Activated naive CD4-positive, alpha-beta T cell treated with Interleukin-2 at 50 U/mL for 16 hours (primary cell): ENCODE data around the gene TMEM37.

Experiments used
- DNase-seq: peaks from one replicate; pipeline ENCODE4 v3.0.0-alpha.2; 2020

Gene TMEM37

DNA sequence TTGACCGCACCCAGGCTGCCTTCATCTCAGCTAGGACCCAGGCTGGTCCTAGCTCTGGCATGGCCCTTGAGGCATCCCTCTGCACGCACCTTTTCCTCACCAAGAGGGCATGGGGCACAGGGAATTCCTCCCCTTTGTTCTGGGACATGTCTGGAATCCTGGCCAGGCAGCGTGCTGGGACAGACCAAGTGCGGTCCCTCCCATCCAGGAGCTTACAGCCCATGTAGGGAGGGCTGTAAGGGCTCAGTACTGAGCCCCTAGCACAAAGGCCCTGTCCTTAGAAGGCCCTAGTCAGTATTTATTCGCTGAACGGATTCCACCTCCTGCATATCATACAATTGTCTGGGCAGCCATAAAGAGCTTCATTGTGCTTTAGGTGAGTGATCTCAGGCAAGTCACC is 3.0 kb downstream of the TMEM37 start:
- DNase-seq = no peak

DNA sequence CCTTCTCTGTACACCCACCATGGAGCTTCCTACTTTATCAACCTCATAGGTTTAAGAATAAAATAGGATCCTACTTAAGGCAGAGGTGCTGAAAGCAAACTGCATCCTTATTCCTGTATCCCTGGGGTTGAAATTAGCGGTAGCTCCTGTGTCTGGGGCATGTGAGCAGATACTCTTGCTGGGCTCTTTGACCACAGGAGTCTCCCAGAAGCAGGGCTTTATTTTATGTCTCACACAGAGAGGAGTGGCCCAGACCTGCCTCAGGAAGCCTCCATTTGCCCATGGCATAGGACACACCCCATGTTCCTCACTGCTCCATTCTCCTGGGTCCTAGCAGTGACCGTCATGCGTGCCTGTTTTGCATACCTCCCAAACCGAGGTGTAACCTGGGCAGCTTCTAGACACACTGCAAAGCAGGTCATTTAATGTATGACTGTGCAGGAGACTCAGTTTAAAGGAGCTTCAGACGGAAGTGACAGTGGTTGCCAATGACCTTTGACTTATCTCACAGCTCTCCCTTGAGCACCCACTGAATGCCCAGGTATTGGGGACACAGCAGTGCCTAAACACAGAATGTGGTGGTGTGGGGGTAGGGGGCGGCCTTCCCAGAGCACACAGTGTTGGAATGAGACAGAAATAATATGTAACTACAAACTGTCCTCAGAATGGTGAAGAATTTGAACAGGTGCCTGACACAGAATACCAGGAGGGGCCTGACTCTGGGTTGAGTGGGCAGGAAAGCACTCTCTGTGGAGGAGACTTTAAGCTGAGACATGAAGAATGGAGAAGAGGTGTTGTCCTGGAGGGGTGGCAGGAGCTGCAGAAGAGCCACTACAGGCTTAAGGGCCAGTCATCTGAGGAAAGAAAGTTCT is 3.7 kb downstream of the TMEM37 start:
- no peak for DNase-seq

DNA sequence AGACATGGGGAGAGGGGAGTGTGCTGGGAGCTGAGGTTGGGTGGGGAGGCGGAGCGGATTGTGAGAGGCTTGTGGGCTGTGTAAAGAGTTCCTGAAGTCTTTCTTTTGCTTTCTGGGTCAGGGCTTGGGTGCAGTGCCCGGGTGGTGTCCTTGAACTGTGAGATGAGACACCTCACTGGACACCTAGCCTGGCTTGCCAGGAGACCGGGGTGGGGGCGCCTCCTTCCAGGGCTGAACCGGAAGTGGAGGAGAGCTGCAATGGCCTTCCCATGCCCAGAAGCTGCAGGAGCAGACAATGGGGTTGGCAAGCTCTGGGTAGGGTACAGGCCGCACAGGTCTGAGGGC is 4.3 kb downstream of the TMEM37 start:
- DNase-seq = no peak

DNA sequence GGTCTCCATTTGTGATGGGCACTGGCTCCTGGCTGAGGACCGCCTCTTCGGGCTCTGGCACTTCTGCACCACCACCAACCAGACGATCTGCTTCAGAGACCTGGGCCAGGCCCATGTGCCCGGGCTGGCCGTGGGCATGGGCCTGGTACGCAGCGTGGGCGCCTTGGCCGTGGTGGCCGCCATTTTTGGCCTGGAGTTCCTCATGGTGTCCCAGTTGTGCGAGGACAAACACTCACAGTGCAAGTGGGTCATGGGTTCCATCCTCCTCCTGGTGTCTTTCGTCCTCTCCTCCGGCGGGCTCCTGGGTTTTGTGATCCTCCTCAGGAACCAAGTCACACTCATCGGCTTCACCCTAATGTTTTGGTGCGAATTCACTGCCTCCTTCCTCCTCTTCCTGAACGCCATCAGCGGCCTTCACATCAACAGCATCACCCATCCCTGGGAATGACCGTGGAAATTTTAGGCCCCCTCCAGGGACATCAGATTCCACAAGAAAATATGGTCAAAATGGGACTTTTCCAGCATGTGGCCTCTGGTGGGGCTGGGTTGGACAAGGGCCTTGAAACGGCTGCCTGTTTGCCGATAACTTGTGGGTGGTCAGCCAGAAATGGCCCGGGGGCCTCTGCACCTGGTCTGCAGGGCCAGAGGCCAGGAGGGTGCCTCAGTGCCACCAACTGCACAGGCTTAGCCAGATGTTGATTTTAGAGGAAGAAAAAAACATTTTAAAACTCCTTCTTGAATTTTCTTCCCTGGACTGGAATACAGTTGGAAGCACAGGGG is 5.5 kb downstream of the TMEM37 start:
- DNase-seq = no peak

DNA sequence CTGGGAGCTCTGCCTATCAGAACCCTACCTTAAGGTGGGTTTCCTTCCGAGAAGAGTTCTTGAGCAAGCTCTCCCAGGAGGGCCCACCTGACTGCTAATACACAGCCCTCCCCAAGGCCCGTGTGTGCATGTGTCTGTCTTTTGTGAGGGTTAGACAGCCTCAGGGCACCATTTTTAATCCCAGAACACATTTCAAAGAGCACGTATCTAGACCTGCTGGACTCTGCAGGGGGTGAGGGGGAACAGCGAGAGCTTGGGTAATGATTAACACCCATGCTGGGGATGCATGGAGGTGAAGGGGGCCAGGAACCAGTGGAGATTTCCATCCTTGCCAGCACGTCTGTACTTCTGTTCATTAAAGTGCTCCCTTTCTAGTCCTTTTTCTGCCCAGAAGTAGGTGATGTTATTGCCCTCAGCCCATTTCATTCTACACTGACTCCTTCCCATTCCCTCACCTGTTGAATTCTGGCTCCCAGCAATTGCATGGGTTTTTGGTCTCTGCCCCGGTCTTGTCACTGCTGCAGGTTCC is 6.5 kb downstream of the TMEM37 start:
- no peak for DNase-seq

DNA sequence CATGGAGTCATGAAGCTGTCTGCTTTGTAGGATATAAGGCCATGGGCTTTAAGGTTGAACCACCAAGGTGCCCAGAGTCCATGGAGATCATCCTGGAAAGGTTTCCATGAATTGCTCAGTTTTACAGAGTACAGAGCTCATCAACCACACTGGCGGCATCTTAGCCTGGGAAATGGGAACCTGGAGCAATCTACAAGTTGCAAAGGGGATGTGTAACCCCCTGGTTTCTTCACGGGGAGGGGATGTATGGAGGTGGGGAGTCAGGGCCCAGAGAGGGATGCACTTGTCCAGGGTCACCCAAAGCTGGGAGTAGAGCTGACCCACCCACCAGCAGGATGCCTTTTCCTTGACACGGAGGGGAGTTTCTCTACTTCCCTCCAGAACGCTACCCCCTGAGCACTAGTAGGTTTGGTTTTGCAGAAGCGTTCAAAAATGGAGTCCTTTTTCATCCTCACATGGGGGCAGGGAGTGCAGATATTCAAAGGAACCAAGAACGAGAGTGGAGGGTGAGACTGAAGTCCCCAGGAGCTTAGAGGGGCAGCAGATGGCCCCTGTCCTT is 7.2 kb downstream of the TMEM37 start:
- DNase-seq = no peak

DNA sequence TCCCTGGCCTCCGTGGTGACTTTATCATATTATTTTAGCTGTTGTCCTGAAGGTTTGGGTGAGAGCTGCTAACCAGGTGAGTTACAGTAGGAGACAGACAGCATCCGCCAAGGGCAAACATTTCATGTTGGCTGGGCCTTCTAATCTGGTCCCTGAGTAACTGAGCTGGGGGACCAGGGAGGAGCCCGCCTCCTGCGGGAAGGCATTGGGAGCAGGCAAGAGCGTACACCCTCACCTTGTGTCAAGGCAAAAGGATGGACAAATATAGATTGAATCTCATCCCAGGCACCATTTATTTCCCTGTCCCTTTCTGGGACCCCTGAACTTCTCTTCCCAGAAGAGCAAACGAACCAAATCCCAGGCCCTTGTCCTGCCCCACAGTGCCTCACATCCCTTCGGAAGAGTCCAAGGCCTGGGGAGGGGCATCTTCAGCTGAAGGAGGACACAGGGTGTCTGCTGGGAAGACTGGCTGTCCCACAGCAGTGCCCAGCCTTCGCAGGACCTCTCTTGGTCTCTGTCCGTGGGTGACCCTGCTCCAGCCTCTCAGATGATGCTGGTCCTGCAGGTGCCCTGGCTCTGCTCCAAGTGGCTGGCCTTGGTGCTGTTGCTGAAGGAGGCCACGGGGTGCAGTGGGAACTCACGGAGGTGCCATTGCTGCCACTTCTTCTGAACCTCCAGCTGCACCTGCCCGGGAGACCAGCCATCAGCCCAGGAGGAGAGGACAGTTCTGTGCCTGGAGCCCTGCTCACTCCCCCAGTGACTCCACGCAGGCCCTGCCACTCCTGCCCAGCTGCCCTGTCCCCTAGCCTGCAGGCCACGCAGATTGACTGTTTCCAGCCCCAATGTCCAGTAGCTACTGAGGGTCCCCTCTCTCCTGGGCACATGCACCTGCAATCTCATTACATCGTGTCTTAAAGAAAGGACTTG is 8.2 kb downstream of the TMEM37 start:
- no peak for DNase-seq

DNA sequence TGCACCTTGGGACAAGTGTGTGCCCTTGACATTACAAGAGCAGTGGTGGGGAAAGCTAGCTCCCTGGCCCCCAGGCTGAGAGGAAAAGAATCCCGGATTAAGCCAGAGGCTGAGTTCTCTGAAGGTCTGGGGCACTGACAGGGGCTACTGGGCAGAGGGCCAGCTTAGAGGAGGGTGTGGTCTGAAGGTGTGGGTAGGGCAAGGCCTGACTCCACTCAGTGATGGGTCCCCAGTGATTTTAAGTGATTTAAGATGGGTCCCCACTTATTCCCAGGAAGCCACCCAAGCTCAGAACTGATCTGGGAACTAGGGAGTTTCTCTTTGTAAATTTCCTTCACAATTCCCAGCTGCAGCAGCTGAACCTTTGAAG is 8.8 kb downstream of the TMEM37 start:
- DNase-seq = no peak

DNA sequence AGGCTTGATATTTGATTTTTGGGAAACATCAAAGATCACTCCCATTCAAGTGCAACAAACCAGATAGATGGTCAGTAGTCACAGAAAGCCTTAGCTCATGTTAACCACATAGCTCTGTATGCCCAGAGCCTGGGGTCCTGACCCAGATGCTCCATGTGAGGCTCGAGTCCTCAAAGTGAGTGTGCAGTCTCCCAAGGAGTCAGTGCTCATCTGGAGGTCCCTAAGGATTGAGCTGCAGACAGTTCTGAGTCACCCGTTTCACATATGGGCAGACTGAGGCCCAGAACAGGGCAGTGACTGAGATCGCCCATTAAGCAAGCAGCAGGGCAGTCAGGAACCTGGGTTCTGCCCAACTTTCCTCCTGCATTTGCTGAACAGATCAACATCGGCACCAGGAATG is 9.2 kb downstream of the TMEM37 start:
- no peak for DNase-seq

DNA sequence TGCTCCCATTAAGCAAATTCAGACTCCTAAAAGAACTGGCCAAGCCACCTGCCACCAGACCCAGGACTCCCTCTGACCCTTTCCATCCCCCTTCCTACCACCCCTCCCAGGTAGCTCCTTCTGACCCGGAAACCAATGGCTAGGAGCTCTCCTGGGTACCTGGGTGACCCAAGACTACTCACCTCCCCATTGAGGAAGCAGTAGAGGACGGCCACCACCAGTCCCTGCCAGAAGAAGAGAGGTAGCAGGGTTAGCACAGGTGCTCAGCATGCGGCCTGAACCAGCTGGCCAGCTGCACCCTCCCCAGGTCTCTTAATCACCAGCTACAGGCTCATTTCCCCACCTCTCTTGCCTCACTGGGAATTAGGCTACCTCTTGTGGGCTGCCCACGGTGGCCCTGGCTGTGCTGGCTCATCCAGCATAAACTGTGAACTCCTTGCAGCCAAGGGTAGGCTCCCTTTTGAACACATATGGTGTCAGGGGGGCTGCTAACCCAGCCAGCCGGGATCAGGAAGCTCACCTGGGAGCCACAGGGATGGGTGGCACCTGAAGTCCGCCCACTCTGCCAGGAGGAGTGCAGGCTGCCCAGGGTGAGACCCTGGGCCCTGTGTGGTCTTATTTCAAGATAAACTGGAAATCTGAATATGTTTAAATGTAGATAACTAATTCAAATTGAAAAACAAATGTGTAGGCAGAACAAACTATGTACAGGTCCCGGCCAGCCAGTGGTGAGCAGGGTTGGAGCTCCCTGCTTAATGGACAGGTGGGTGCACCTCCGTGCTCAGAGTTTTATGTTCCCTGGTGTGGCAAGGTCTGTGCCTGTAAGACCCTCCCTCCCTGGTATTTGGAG is 9.9 kb downstream of the TMEM37 start:
- DNase-seq = no peak

DNA sequence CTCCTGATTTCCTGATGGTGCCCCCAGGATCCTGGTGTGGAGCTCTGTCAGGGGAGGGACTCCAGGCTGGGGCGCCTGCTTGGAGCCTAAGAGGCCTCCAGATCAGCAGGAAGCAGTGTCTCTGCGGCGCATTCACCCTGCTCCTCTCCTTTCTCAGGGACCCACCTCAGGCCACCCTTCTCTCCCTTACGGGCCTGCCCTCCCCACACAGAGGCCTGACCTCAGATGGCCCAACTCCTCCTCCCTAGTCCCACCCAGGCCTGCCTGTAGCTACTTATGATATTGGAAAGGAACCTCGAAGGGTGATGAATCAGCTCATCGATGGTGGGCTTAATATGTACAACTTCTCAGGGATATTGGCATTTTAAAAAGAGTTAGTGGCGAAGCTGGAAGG is 10.6 kb downstream of the TMEM37 start:
- no peak for DNase-seq

DNA sequence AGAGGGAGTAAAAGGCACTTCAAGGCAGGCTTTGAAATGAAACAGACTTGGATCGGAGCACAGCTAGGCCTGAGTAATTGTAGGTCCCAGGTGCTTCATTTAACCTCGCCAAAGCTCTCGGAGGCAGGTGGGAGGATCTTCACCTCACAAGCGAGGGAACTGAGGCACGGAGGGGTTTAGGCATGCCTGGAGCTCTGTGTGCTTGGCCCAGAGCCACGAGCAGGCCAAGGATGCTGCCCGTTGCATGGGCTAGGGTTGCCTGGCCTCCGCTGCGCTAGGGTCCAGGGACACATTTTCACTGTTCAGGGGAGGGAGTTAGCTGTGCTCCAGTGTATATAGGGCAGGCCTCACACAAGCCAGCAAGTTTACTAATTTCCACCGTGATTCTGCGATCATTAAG is 11.2 kb downstream of the TMEM37 start:
- DNase-seq = no peak

DNA sequence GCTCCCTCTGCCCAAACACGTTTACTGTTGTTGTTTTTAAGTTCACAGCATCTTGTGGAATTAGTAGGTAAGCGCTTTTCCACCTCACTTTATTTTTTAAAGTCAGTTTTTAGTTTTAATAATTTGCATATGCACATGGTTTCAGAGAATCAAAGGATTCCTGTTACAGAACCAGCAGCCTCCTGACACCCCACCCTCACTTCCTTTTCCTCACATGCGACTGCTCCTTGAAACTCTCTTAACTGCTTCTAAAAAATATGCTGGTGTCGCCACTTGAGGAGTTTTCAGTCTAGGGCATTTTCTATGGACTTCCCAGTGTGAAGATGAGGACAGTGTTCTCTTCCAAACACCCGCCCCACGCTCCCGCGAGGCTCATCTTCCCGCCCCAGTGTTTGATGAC is 14.4 kb downstream of the TMEM37 start:
- no peak for DNase-seq

DNA sequence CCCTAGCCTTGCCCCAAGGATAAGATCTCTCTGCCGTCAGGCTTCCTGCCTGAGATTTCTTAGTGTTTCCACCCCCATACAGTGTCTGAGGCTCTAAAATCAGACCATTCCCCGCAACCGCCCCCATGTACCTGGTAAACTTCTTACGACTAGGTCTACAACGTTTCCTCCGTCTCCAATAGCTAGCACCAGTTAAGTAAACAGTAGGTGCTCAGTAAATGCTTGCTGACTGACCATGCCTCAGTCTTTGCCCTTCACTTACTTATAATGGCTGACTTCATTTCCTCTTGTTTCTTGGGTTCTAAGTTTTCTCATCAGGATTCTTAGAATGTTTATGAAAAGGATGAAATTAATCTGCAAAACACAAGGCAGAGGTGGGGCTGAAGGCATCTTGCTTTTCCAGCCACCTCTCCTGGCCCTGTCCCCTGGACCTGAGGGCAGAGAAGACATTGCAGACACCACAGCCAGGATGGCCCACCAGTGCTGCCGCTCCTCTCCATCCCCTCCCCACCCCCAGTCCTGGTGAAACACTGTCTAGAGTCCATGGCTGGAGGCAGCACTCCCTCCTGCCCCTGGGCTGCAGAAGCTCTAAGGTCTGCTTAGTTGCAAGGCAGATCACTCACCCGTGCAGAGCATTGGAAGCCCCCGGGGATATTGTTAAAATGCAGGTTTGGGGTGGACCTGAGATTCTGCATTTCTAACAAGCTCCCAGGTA is 16.9 kb downstream of the TMEM37 start:
- DNase-seq = no peak

DNA sequence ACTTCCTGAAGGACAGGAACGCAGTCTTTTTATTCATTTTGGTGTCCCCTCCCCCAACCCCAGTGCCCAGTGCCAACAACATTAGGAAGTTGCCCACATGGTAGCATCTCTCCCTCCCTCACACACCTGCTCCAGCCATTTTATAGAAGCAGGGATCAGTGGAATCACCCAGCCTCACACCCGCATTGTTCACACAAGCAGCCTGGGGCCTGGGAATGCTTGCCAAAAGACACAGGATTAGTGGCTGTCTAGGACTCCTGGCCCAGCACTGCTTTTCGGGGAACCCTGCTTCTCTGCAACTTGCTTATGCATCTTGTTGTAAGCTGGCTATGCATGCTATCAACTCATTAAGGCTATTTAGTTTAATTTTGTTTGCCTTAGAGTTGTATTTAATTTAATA is 17.9 kb downstream of the TMEM37 start:
- no peak for DNase-seq

DNA sequence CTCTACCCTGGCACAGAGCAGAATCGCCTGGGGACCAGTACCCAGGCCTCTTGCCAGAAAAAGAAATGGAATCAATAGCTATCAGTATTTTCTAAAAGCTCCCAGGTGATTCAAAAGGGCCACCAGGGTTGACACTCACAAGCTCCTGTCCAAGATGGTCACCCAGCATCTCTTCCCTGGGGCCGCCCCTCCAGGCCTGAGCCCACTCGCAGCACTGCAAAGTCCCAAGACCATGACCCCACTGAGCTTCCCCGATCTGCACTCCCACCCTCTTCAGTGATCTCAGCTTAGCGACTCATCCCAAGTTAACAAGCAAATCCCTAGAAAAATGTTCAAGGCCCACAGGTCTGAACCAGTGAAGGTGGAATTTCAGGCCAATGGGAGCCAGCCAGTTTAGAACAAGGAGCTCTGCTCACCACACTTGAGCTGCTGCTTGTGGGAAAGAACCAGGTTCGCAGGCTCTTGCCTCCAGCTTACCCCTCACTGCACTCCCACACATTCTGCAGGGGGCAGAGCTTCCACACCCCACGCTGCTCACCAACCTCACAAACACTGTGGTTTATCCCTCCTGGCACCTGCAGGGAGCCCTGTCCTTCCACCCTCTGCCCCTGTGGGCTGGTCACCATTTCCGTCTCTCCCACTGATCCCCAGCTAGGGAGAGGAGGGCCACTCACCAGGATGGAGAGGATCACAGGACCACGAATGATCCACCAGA is 19.8 kb downstream of the TMEM37 start:
- no peak for DNase-seq

DNA sequence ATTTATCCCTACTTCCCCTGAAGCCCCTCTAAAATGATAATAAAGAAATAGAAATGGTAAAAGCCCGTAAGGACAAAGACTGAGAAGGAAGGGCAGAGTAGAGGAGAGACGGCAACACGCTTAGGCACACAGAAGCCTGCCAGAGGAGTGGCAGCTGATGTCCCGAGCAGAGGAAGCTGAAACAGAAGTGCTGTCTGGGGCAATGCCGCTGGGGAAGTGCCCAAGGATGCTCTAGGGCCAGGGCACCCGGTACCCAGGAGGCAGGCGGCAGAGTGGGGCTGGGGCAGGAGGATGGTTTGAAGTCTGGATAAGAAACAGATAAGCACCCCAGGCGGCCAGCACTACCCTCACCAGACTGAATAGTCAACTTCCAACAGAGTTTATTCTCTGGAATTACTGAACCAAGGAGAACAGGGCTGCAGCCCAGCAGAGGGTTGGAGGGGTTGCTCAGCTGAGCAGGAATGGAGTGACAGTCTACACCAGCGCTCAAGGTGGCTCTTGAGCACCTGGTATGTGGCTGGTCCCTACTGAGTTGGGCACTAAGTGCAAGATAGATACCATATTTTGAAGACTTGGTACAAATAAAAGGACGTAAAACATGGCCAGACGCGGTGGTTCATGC is 22.4 kb downstream of the TMEM37 start:
- DNase-seq = no peak

DNA sequence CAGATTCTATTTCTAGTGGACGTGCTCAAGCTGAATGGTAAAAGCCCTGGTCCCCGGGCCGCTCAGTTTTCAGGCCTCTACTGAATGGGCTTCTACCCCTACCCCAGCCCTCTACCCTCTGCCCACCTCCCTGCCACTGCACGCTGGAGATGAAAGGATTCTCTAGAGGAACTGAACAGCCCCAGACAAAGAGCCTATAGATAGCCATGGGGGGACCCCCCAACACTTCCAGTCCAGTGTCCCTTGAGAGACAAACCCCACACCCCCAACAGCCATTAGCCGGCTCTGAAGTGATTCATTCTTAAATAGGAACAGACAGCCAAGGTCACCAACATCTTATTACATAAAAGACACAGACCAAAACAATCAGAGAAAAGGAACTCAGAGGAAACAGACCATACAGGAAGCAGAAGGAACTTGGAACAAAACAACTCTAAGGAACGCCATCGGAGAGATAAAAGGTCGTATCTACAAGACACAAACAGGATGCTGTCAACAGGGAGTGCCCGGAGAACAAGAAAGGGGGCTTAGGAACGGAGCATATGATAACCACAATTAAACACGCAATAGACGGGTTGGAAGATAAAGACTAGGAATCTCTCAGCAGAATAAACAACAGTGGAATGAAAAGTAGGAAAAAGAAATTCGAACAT is 23.5 kb downstream of the TMEM37 start:
- no peak for DNase-seq

DNA sequence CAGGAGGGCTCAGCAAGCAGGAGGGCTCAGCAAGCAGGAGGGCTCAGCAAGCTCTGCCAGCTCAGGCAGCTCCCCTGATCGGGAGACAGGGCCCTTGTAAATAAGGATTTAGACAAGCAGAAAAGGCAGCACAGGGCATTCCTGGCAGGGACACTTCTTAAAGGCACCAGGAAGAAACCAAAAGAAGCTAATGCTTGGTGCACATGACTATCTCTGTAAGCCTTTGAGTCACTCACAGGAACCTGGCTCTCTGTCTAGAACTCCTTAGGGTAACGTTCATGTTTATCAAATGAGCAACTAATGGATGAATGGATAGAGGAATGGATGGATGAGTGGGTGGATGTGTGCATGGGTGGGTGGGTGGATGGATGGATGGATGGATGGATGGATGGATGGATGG is 28.4 kb downstream of the TMEM37 start:
- no peak for DNase-seq
